GM23338 (cell line): ENCODE results near the gene EFHD2. TPM values are rescaled to one million over a fixed set of nuclear protein-coding genes. Genes with fewer than 3 reads are reported as not detected.

Experiments
- ATAC-seq: fragments of 200-7000 bp; cut with Tn5 transposase; 3 replicates; pipeline ENCODE4 v1.9.1; 2020
- DNase-seq: peaks from one replicate; pipeline ENCODE4 v3.0.0-alpha.2; 2015; ENCODE audit warnings: low spot score
- H2AFZ ChIP-seq: fragments of 200-600 bp; sonication (generic); 2 replicates; pipeline ENCODE4 v1.8.0; 2016; ENCODE audit warnings: antibody characterized with exemption, mild to moderate bottlenecking, moderate library complexity
- H3F3A ChIP-seq: fragments of 200-600 bp; sonication (generic); replicated peaks from 2 replicates; pipeline ENCODE4 v1.8.0; 2017; ENCODE audit warnings: antibody characterized with exemption, mixed run types, low read depth
- H3K27ac ChIP-seq: fragments of 200-600 bp; sonication (generic); 2 replicates; pipeline ENCODE4 v1.6.1; 2016; ENCODE audit warnings: low read depth
- H3K27me3 ChIP-seq: fragments of 200-600 bp; sonication (generic); 2 replicates; pipeline ENCODE4 v1.8.0; 2016; ENCODE audit warnings: mild to moderate bottlenecking, mixed run types, moderate library complexity; ENCODE audit not compliant: insufficient read depth
- H3K36me3 ChIP-seq: fragments of 200-600 bp; sonication (generic); 2 replicates; pipeline ENCODE4 v1.8.0; 2016; ENCODE audit warnings: mild to moderate bottlenecking; ENCODE audit not compliant: insufficient read depth
- H3K4me1 ChIP-seq: fragments of 200-600 bp; sonication (generic); 2 replicates; pipeline ENCODE4 v1.8.0; 2016; ENCODE audit warnings: mild to moderate bottlenecking, moderate library complexity; ENCODE audit not compliant: insufficient read depth
- H3K4me2 ChIP-seq: fragments of 200-600 bp; sonication (generic); 2 replicates; pipeline ENCODE4 v1.7.1; 2017; ENCODE audit warnings: mixed run types
- H3K4me3 ChIP-seq: fragments of 200-600 bp; sonication (generic); 2 replicates; pipeline ENCODE4 v1.6.1; 2016; ENCODE audit warnings: mixed run types
- H3K79me2 ChIP-seq: fragments of 200-600 bp; sonication (generic); replicated peaks from 2 replicates; pipeline ENCODE4 v1.8.0; 2017; ENCODE audit warnings: mild to moderate bottlenecking; ENCODE audit not compliant: insufficient read depth
- H3K9me2 ChIP-seq: fragments of 200-600 bp; sonication (generic); 2 replicates; pipeline ENCODE4 v1.8.0; 2017; ENCODE audit not compliant: insufficient read depth
- H4K20me1 ChIP-seq: fragments of 200-600 bp; sonication (generic); replicated peaks from 2 replicates; pipeline ENCODE4 v1.8.0; 2017; ENCODE audit warnings: mild to moderate bottlenecking; ENCODE audit not compliant: insufficient read depth
- H3K27ac Mint-ChIP-seq: 2 replicates; pipeline ENCODE4 v1.8.0; 2020; ENCODE audit warnings: inconsistent platforms, mild to moderate bottlenecking, moderate library complexity, mixed read lengths
- H3K27me3 Mint-ChIP-seq: 3 replicates; pipeline ENCODE4 v1.8.0; 2022; ENCODE audit warnings: low read depth, mild to moderate bottlenecking, moderate library complexity, mixed read lengths, inconsistent platforms; ENCODE audit not compliant: insufficient read depth, poor library complexity
- H3K36me3 Mint-ChIP-seq: 3 replicates; pipeline ENCODE4 v1.8.0; 2021; ENCODE audit warnings: low read depth, mild to moderate bottlenecking, inconsistent platforms, moderate library complexity, mixed read lengths
- H3K4me1 Mint-ChIP-seq: 3 replicates; pipeline ENCODE4 v1.8.0; 2020; ENCODE audit warnings: mild to moderate bottlenecking, inconsistent platforms, mixed read lengths
- H3K4me3 Mint-ChIP-seq: 3 replicates; pipeline ENCODE4 v1.8.0; 2021; ENCODE audit warnings: moderate library complexity, mild to moderate bottlenecking, inconsistent platforms, mixed read lengths
- H3K9me3 Mint-ChIP-seq: 3 replicates; pipeline ENCODE4 v1.8.0; 2020; ENCODE audit warnings: moderate library complexity, mild to moderate bottlenecking, inconsistent platforms, mixed read lengths
- CREB1 ChIP-seq: fragments of 250-450 bp; sonication (Bioruptor Pico); IDR thresholded peaks from 2 replicates; pipeline ENCODE4 v1.5.0; 2020; ENCODE audit warnings: low read depth, mild to moderate bottlenecking, moderate library complexity
- EZH2 ChIP-seq: fragments of 200-600 bp; sonication (generic); IDR thresholded peaks from one replicate; pipeline ENCODE4 v1.8.0; 2017; ENCODE audit warnings: antibody characterized with exemption, mild to moderate bottlenecking, low read depth; ENCODE audit not compliant: unreplicated experiment
- EZH2phosphoT487 ChIP-seq: fragments of 200-600 bp; sonication (generic); IDR thresholded peaks from one replicate; pipeline ENCODE4 v1.8.1; 2018; ENCODE audit warnings: antibody characterized with exemption; ENCODE audit not compliant: unreplicated experiment
- NANOG ChIP-seq: IDR thresholded peaks from 2 replicates; pipeline ENCODE4 v1.6.1; 2016; ENCODE audit warnings: antibody characterized with exemption, borderline replicate concordance
- POLR2AphosphoS5 ChIP-seq: IDR thresholded peaks from 2 replicates; pipeline ENCODE4 v1.6.1; 2016; ENCODE audit warnings: antibody characterized with exemption, low read depth
- STAT1 ChIP-seq: IDR thresholded peaks from one replicate; pipeline ENCODE4 v1.6.1; 2016; ENCODE audit warnings: antibody characterized with exemption; ENCODE audit not compliant: unreplicated experiment
- ZNF114 ChIP-seq: fragments of 250-450 bp; sonication (Bioruptor Pico); IDR thresholded peaks from 2 replicates; pipeline ENCODE4 v1.5.0; 2020; ENCODE audit warnings: mild to moderate bottlenecking, moderate library complexity
- ZNF331 ChIP-seq: fragments of 250-450 bp; sonication (Bioruptor Pico); IDR thresholded peaks from 2 replicates; pipeline ENCODE4 v1.5.0; 2020; ENCODE audit warnings: low read depth, mild to moderate bottlenecking, moderate library complexity
- polyA plus RNA-seq: library from polyadenylated mRNA; unstranded; fragments of >200 nt; fragmentation: Nextera tagmentation; extraction: Ambion mirVana; gene quantifications from 2 replicates; pipeline ENCODE4 v1.2.1, GENCODE V29; 2016
- total RNA-seq: library from RNA; depleted of rRNA; stranded (reverse); fragments of >200 nt; shearing (Covaris generic); gene quantifications from 2 replicates; pipeline ENCODE4 v1.2.3, GENCODE V29; 2014
- TF ChIP-seq, protein P1 (sequence below): IDR thresholded peaks from one replicate; pipeline ENCODE4 v1.6.1; 2018; ENCODE audit warnings: antibody characterized with exemption; ENCODE audit not compliant: unreplicated experiment
- TF ChIP-seq, protein P2 (sequence below): IDR thresholded peaks from 2 replicates; pipeline ENCODE4 v1.6.1; 2016; ENCODE audit warnings: antibody characterized with exemption
- TF ChIP-seq, protein P3 (sequence below): fragments of 250-450 bp; sonication (Bioruptor Pico); IDR thresholded peaks from 2 replicates; pipeline ENCODE4 v1.5.0; 2020; ENCODE audit warnings: mild to moderate bottlenecking, moderate library complexity

EFHD2 gene
- total and polyA plus RNA-seq, 2 experiments from 2014 or later: 22.8 to 23.7 TPM

DNA sequence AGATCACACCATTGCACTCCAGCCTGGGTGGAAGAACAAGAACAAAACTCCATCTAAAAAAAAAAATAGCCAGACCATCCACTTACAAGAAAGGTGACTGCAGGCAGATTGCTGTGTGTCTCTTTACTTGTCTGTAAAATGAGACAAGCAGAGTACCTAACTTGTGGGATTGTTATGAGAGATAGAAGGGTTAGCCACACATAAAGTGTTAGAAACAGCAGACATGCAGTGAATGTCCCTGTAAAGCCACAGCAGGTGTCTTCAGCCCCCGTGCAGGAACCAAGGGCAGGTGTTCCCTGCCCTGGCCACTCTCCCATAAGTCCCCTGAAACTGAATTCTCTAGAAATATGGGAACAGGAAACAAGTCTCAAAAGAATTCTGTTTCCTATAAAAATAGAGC is 40.8 kb upstream of the EFHD2 start (continued):
- no peak for TF ChIP-seq EZH2phosphoT487
- TF ChIP-seq, protein P1, sequence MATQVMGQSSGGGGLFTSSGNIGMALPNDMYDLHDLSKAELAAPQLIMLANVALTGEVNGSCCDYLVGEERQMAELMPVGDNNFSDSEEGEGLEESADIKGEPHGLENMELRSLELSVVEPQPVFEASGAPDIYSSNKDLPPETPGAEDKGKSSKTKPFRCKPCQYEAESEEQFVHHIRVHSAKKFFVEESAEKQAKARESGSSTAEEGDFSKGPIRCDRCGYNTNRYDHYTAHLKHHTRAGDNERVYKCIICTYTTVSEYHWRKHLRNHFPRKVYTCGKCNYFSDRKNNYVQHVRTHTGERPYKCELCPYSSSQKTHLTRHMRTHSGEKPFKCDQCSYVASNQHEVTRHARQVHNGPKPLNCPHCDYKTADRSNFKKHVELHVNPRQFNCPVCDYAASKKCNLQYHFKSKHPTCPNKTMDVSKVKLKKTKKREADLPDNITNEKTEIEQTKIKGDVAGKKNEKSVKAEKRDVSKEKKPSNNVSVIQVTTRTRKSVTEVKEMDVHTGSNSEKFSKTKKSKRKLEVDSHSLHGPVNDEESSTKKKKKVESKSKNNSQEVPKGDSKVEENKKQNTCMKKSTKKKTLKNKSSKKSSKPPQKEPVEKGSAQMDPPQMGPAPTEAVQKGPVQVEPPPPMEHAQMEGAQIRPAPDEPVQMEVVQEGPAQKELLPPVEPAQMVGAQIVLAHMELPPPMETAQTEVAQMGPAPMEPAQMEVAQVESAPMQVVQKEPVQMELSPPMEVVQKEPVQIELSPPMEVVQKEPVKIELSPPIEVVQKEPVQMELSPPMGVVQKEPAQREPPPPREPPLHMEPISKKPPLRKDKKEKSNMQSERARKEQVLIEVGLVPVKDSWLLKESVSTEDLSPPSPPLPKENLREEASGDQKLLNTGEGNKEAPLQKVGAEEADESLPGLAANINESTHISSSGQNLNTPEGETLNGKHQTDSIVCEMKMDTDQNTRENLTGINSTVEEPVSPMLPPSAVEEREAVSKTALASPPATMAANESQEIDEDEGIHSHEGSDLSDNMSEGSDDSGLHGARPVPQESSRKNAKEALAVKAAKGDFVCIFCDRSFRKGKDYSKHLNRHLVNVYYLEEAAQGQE: no peak
- no peak for TF ChIP-seq ZNF331 (CRISPR knock-in tag)
- TF ChIP-seq EZH2: no peak
- TF ChIP-seq POLR2AphosphoS5: no peak
- TF ChIP-seq, protein P2, sequence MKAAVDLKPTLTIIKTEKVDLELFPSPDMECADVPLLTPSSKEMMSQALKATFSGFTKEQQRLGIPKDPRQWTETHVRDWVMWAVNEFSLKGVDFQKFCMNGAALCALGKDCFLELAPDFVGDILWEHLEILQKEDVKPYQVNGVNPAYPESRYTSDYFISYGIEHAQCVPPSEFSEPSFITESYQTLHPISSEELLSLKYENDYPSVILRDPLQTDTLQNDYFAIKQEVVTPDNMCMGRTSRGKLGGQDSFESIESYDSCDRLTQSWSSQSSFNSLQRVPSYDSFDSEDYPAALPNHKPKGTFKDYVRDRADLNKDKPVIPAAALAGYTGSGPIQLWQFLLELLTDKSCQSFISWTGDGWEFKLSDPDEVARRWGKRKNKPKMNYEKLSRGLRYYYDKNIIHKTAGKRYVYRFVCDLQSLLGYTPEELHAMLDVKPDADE: no peak

DNA sequence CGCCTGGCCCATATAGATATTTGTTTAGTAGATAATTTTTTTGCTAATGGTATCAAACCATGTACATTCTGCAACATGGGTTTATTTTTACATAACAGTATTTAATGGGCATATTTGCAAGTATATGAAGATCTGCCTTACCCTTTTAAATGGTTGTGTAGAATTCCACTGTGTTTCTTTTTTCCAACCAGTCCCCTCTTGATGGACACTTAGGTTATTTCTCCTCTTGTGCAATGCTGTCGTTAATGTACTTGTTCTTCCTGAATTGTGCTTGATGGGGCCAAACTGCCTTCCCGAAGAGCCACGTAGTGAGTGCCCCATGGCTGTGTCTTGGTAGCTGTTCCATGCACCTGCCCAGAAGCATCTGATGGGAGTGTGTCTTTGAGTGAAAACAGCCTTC is 39.4 kb upstream of the EFHD2 start:
- no peak overlapping the region for H3K4me3 Mint-ChIP-seq
- Histone ChIP-seq H2AFZ (no peak overlapping the region), H3K4me1 (0 out of 2 replicates have a peak, but pooled peaks cover under 1% of the 10 kb centered on the region), H3K4me3 (no peak overlapping the region), H3K36me3 (no peaks in the 10 kb centered on the region), H3K4me2 (no peak overlapping the region), H3K79me2 (no peaks in the 10 kb centered on the region), H4K20me1 (no peaks in the 10 kb centered on the region), H3K27ac (no peak overlapping the region), H3K27me3 (no peaks in the 10 kb centered on the region), H3K9me2 (no peaks in the 10 kb centered on the region), H3F3A (no peaks in the 10 kb centered on the region)
- no peaks in the 10 kb centered on the region for H3K36me3 Mint-ChIP-seq
- no peak for DNase-seq
- ATAC-seq: no peak
- H3K4me1 Mint-ChIP-seq: no peaks in the 10 kb centered on the region; the same call in 1 of the 3 replicates
- H3K9me3 Mint-ChIP-seq: no peaks in the 10 kb centered on the region
- peaks cover 16% of the 10 kb centered on the region for H3K27me3 Mint-ChIP-seq
- no peak overlapping the region for H3K27ac Mint-ChIP-seq
- TF ChIP-seq ZNF114 (CRISPR knock-in tag): no peak
- no peak for TF ChIP-seq EZH2phosphoT487
- no peak for TF ChIP-seq ZNF331 (CRISPR knock-in tag)
- no peak for TF ChIP-seq NANOG
- no peak for TF ChIP-seq CREB1 (CRISPR knock-in tag)
- no peak for TF ChIP-seq STAT1
- TF ChIP-seq, protein P1: no peak
- TF ChIP-seq, protein P3, sequence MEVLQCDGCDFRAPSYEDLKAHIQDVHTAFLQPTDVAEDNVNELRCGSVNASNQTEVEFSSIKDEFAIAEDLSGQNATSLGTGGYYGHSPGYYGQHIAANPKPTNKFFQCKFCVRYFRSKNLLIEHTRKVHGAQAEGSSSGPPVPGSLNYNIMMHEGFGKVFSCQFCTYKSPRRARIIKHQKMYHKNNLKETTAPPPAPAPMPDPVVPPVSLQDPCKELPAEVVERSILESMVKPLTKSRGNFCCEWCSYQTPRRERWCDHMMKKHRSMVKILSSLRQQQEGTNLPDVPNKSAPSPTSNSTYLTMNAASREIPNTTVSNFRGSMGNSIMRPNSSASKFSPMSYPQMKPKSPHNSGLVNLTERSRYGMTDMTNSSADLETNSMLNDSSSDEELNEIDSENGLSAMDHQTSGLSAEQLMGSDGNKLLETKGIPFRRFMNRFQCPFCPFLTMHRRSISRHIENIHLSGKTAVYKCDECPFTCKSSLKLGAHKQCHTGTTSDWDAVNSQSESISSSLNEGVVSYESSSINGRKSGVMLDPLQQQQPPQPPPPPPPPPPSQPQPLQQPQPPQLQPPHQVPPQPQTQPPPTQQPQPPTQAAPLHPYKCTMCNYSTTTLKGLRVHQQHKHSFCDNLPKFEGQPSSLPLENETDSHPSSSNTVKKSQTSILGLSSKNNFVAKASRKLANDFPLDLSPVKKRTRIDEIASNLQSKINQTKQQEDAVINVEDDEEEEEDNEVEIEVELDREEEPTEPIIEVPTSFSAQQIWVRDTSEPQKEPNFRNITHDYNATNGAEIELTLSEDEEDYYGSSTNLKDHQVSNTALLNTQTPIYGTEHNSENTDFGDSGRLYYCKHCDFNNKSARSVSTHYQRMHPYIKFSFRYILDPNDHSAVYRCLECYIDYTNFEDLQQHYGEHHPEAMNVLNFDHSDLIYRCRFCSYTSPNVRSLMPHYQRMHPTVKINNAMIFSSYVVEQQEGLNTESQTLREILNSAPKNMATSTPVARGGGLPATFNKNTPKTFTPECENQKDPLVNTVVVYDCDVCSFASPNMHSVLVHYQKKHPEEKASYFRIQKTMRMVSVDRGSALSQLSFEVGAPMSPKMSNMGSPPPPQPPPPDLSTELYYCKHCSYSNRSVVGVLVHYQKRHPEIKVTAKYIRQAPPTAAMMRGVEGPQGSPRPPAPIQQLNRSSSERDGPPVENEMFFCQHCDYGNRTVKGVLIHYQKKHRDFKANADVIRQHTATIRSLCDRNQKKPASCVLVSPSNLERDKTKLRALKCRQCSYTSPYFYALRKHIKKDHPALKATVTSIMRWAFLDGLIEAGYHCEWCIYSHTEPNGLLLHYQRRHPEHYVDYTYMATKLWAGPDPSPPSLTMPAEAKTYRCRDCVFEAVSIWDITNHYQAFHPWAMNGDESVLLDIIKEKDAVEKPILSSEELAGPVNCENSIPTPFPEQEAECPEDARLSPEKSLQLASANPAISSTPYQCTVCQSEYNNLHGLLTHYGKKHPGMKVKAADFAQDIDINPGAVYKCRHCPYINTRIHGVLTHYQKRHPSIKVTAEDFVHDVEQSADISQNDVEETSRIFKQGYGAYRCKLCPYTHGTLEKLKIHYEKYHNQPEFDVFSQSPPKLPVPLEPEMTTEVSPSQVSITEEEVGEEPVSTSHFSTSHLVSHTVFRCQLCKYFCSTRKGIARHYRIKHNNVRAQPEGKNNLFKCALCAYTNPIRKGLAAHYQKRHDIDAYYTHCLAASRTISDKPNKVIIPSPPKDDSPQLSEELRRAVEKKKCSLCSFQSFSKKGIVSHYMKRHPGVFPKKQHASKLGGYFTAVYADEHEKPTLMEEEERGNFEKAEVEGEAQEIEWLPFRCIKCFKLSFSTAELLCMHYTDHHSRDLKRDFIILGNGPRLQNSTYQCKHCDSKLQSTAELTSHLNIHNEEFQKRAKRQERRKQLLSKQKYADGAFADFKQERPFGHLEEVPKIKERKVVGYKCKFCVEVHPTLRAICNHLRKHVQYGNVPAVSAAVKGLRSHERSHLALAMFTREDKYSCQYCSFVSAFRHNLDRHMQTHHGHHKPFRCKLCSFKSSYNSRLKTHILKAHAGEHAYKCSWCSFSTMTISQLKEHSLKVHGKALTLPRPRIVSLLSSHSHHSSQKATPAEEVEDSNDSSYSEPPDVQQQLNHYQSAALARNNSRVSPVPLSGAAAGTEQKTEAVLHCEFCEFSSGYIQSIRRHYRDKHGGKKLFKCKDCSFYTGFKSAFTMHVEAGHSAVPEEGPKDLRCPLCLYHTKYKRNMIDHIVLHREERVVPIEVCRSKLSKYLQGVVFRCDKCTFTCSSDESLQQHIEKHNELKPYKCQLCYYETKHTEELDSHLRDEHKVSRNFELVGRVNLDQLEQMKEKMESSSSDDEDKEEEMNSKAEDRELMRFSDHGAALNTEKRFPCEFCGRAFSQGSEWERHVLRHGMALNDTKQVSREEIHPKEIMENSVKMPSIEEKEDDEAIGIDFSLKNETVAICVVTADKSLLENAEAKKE: no peak
